ENCODE measurements around the gene LAMA3. TPM values are rescaled to one million over a fixed set of nuclear protein-coding genes. Genes with fewer than 3 reads are reported as not detected.

The LAMA3 gene
- total RNA-seq, 1 experiment from 2014 or later, result 8.1 TPM

DNA sequence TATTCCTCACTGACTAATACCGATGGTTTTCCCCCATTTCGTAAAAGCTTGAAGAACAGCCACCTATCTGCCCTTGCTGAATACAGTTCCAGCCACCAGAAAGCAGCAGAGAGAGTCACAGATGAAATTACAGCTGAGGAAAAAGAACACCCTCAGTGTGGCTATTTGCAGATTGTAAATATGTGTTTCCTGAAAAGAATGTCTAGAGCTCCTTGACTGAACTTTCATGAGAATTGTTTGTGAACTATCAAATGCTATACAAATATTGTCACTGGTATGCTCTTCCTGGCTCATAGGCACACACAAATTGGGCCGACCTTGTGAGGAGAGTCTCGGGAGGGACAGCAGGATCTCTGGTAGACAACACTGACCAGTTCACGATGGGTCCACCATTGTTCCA, 267.2 kb downstream of the LAMA3 start:
- in situ Hi-C loops (cut with HindIII; ENCODE audit: low pct_unique_long_range_greater_than_20kb, low sequenced_read_pairs) (no loop called here), intact Hi-C loops (cut with micrococcal nuclease; ENCODE audit: unreplicated experiment) (no loop called here)
- CTCF ChIA-PET, result no interaction called here
- Histone ChIP-seq H3K36me3 (ENCODE audit: control insufficient read depth, insufficient read depth, low read length) (no peaks in the 10 kb centered on the region), H3K4me3 (ENCODE audit: low read depth in 2 of 2, low read length in 2 of 2) (no peak overlapping the region), H3K4me1 (ENCODE audit: control insufficient read depth, insufficient read depth, low read length) (no peaks in the 10 kb centered on the region), H3K27me3 (ENCODE audit: control insufficient read depth, insufficient read depth, low read length) (peaks cover 6% of the 10 kb centered on the region), H3K9me3 (ENCODE audit: control insufficient read depth, insufficient read depth, low read depth, low read length) (no peaks in the 10 kb centered on the region), H3K27ac (ENCODE audit: low read length) (no peak overlapping the region)
- ATAC-seq (no peak), DNase-seq (ENCODE audit: low read depth, low spot score) (no peak)
- BruUV-seq (replicated peaks), result no TSS peak
- POLR2A ChIA-PET, result interaction anchor here (0.6 kb wide), 1 partner anchor 91 kb away, joined by 3 read pairs; no protein-coding TSS in a partner anchor
- TF ChIP-seq, protein P1, sequence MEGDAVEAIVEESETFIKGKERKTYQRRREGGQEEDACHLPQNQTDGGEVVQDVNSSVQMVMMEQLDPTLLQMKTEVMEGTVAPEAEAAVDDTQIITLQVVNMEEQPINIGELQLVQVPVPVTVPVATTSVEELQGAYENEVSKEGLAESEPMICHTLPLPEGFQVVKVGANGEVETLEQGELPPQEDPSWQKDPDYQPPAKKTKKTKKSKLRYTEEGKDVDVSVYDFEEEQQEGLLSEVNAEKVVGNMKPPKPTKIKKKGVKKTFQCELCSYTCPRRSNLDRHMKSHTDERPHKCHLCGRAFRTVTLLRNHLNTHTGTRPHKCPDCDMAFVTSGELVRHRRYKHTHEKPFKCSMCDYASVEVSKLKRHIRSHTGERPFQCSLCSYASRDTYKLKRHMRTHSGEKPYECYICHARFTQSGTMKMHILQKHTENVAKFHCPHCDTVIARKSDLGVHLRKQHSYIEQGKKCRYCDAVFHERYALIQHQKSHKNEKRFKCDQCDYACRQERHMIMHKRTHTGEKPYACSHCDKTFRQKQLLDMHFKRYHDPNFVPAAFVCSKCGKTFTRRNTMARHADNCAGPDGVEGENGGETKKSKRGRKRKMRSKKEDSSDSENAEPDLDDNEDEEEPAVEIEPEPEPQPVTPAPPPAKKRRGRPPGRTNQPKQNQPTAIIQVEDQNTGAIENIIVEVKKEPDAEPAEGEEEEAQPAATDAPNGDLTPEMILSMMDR (IDR thresholded peaks at IDR 0.05), result no peak
- no peak for TF ChIP-seq TCF7L2 (IDR thresholded peaks at IDR 0.05; ENCODE audit: low read depth, low read length)

DNA sequence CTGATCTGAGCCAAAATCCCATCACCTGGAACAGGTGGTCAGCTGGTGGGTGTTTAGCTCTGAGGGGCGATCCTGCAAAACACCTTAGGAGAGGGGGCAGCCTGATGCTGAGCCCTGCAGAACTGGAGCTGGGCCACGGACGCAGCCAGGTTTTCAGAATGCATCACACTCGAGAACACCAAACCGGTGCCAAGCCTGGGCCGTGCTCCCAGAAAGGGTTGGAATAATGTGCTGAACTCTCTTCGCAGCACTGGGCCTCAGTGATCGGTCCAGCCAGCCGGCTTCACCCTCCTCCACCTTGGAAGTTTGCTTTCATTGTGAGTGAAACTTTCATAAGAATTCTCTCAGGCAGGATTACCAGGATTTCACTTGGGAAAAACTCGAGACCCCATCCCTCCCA, 268.8 kb downstream of the LAMA3 start:
- H3K4me1 ChIP-seq (ENCODE audit: control insufficient read depth, insufficient read depth, low read length), result no peaks in the 10 kb centered on the region
- no peak for DNase-seq (ENCODE audit: low read depth, low spot score)
- POLR2A ChIA-PET, result no interaction called here
- H3K27me3 ChIP-seq (ENCODE audit: control insufficient read depth, insufficient read depth, low read length), result peaks cover 7% of the 10 kb centered on the region
- CTCF ChIA-PET, result no interaction called here
- H3K4me3 ChIP-seq (ENCODE audit: low read depth in 2 of 2, low read length in 2 of 2), result no peak overlapping the region
- TF ChIP-seq, protein P1 (IDR thresholded peaks at IDR 0.05), result no peak
- TF ChIP-seq POLR2AphosphoS5 (IDR thresholded peaks at IDR 0.05; ENCODE audit: low read depth, low read length) (no peak), SIN3A (IDR thresholded peaks at IDR 0.05; ENCODE audit: borderline replicate concordance, insufficient read depth, low read depth, low read length) (no peak), TCF7L2 (IDR thresholded peaks at IDR 0.05; ENCODE audit: low read depth, low read length) (no peak)
- TF ChIP-seq, protein P2, sequence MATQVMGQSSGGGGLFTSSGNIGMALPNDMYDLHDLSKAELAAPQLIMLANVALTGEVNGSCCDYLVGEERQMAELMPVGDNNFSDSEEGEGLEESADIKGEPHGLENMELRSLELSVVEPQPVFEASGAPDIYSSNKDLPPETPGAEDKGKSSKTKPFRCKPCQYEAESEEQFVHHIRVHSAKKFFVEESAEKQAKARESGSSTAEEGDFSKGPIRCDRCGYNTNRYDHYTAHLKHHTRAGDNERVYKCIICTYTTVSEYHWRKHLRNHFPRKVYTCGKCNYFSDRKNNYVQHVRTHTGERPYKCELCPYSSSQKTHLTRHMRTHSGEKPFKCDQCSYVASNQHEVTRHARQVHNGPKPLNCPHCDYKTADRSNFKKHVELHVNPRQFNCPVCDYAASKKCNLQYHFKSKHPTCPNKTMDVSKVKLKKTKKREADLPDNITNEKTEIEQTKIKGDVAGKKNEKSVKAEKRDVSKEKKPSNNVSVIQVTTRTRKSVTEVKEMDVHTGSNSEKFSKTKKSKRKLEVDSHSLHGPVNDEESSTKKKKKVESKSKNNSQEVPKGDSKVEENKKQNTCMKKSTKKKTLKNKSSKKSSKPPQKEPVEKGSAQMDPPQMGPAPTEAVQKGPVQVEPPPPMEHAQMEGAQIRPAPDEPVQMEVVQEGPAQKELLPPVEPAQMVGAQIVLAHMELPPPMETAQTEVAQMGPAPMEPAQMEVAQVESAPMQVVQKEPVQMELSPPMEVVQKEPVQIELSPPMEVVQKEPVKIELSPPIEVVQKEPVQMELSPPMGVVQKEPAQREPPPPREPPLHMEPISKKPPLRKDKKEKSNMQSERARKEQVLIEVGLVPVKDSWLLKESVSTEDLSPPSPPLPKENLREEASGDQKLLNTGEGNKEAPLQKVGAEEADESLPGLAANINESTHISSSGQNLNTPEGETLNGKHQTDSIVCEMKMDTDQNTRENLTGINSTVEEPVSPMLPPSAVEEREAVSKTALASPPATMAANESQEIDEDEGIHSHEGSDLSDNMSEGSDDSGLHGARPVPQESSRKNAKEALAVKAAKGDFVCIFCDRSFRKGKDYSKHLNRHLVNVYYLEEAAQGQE (IDR thresholded peaks at IDR 0.05; ENCODE audit: insufficient read depth in 1 of 2, low read depth in 2 of 2, low read length in 1 of 2), result no peak
- intact Hi-C loops (cut with micrococcal nuclease; ENCODE audit: unreplicated experiment), result no loop called here
- no TSS peak for BruUV-seq (replicated peaks)
- H3K36me3 ChIP-seq (ENCODE audit: control insufficient read depth, insufficient read depth, low read length), result no peaks in the 10 kb centered on the region
- H3K27ac ChIP-seq (ENCODE audit: low read length), result no peak overlapping the region
- in situ Hi-C loops (cut with HindIII; ENCODE audit: low pct_unique_long_range_greater_than_20kb, low sequenced_read_pairs), result no loop called here
- ATAC-seq, result no peak
- no peaks in the 10 kb centered on the region for H3K9me3 ChIP-seq (ENCODE audit: control insufficient read depth, insufficient read depth, low read depth, low read length)

Data from Panc1 (cell line).